SK-N-SH (cell line): Measurements from ENCODE around the gene GALR2. TPM values are rescaled to one million over a fixed set of nuclear protein-coding genes. Genes with fewer than 3 reads are reported as not detected.

ENCODE experiments used
- CTCF ChIA-PET: fragments of 300-600, 350-600 bp; formaldehyde crosslinking; extraction: SDS; loops from one replicate; lab custom pipeline; 2021; lab: Yijun Ruan, JAX
- POLR2A ChIA-PET: fragments of 350-600 bp; sonication (Branson Sonifier 250); formaldehyde crosslinking; extraction: SDS; loops from one replicate; lab custom pipeline; 2020; ENCODE audit warnings: antibody characterized with exemption, inconsistent platforms; lab: Yijun Ruan, JAX
- DNase-seq: peaks from one replicate; pipeline ENCODE4 v3.0.0; 2012
- H2AFZ ChIP-seq: fragments of 200-600 bp; sonication (generic); 2 replicates; pipeline ENCODE4 v1.8.1; 2016; ENCODE audit warnings: antibody characterized with exemption, mild to moderate bottlenecking, low read depth
- H3F3A ChIP-seq: fragments of 200-600 bp; sonication (generic); replicated peaks from 2 replicates; pipeline ENCODE3; 2016; ENCODE audit warnings: antibody characterized with exemption, mild to moderate bottlenecking; ENCODE audit not compliant: insufficient read depth
- H3K27ac ChIP-seq, 2 experiments: fragments of 200-500 bp in 1 of 2; fragments of 200-600 bp in 1 of 2; sonication (Bioruptor generic) in 1 of 2; sonication (generic), shearing (Covaris generic) in 1 of 2; 2 replicates each; pipeline versions ENCODE4 v1.5.1 to v1.6.1; 2014 to 2016; ENCODE audit warnings: low read depth in 2 of 2, inconsistent platforms in 1 of 2, low read length in 1 of 2, mild to moderate bottlenecking in 1 of 2, mixed read lengths in 1 of 2
- H3K27me3 ChIP-seq: fragments of 200-600 bp; sonication (generic), shearing (Covaris generic); 2 replicates; pipeline ENCODE4 v1.6.1; 2016; ENCODE audit warnings: mixed run types; ENCODE audit not compliant: insufficient read depth
- H3K36me3 ChIP-seq, 2 experiments: fragments of 200-500 bp in 1 of 2; fragments of 200-600 bp in 1 of 2; sonication (Bioruptor generic) in 1 of 2; sonication (generic) in 1 of 2; replicated peaks in 1 of 2; 2 replicates each; pipeline versions ENCODE3 to v1.5.1; 2014 to 2016; ENCODE audit warnings: low read length in 1 of 2, mild to moderate bottlenecking in 1 of 2; ENCODE audit not compliant: insufficient read depth in 2 of 2, control insufficient read depth in 1 of 2
- H3K4me1 ChIP-seq, 2 experiments: fragments of 200-500 bp in 1 of 2; fragments of 200-600 bp in 1 of 2; sonication (Bioruptor generic) in 1 of 2; sonication (generic), shearing (Covaris generic) in 1 of 2; 2 replicates each; pipeline versions ENCODE4 v1.5.1 to v1.6.1; 2014 to 2016; ENCODE audit warnings: low read depth in 1 of 2, low read length in 1 of 2, mixed run types in 1 of 2; ENCODE audit not compliant: insufficient read depth in 2 of 2, control insufficient read depth in 1 of 2
- H3K4me2 ChIP-seq: fragments of 200-600 bp; sonication (generic), shearing (Covaris generic); 2 replicates; pipeline ENCODE4 v1.6.1; 2017; ENCODE audit warnings: mixed run types
- H3K4me3 ChIP-seq, 2 experiments: fragments of 200-500 bp in 1 of 2; fragments of 200-600 bp in 1 of 2; sonication (Bioruptor generic) in 1 of 2; sonication (generic), shearing (Covaris generic) in 1 of 2; 2 replicates each; pipeline versions ENCODE4 v1.5.1 to v1.8.1; 2014 to 2016; ENCODE audit warnings: low read depth in 2 of 2, inconsistent platforms in 1 of 2, low read length in 1 of 2, mild to moderate bottlenecking in 1 of 2, mixed read lengths in 1 of 2, moderate library complexity in 1 of 2
- H3K79me2 ChIP-seq: fragments of 200-600 bp; sonication (generic); 2 replicates; pipeline ENCODE4 v1.8.1; 2017; ENCODE audit warnings: mild to moderate bottlenecking; ENCODE audit not compliant: insufficient read depth
- H3K9ac ChIP-seq: fragments of 200-600 bp; sonication (generic); 2 replicates; pipeline ENCODE4 v1.6.1; 2017; ENCODE audit warnings: mixed run types
- H3K9me2 ChIP-seq: fragments of 200-600 bp; sonication (generic); 2 replicates; pipeline ENCODE4 v1.6.1; 2017; ENCODE audit warnings: mixed run types
- H3K9me3 ChIP-seq: fragments of 200-600 bp; sonication (generic); 2 replicates; pipeline ENCODE4 v1.6.1; 2017; ENCODE audit warnings: mixed run types, mild to moderate bottlenecking, moderate library complexity
- H4K20me1 ChIP-seq: fragments of 200-600 bp; sonication (generic); 2 replicates; pipeline ENCODE4 v1.6.1; 2017; ENCODE audit warnings: mild to moderate bottlenecking, mixed run types; ENCODE audit not compliant: insufficient read depth
- EP300 ChIP-seq, 2 experiments: IDR thresholded peaks; 2 replicates each; pipeline versions ENCODE4 v1.4.0 to v1.6.1; 2012; ENCODE audit warnings: borderline replicate concordance in 1 of 2, low read depth in 1 of 2, low read length in 1 of 2
- FOXJ3 ChIP-seq: sonication (generic); formaldehyde crosslinking; IDR thresholded peaks from 2 replicates; pipeline ENCODE4 v1.5.1; 2020; ENCODE audit warnings: mild to moderate bottlenecking, missing genetic modification reagents
- GABPA ChIP-seq: IDR thresholded peaks from 2 replicates; pipeline ENCODE4 v1.4.0; 2012; ENCODE audit warnings: low read depth, mild to moderate bottlenecking
- GATA2 ChIP-seq: sonication (generic); formaldehyde crosslinking; IDR thresholded peaks from 2 replicates; pipeline ENCODE4 v1.5.0; 2020; ENCODE audit warnings: mild to moderate bottlenecking, missing genetic modification reagents
- JUND ChIP-seq: IDR thresholded peaks from 2 replicates; pipeline ENCODE4 v1.4.0; 2012
- NRF1 ChIP-seq: IDR thresholded peaks from 2 replicates; pipeline ENCODE4 v1.6.1; 2012; ENCODE audit warnings: low read depth, mild to moderate bottlenecking, low read length
- RAD21 ChIP-seq: IDR thresholded peaks from 2 replicates; pipeline ENCODE4 v1.6.1; 2012; ENCODE audit warnings: mild to moderate bottlenecking, low read length
- SMC3 ChIP-seq: IDR thresholded peaks from 2 replicates; pipeline ENCODE4 v1.6.1; 2012; ENCODE audit warnings: low read depth, low read length, improper control_type of control experiment
- TAF1 ChIP-seq: IDR thresholded peaks from 2 replicates; pipeline ENCODE4 v1.6.1; 2012; ENCODE audit warnings: low read depth, mild to moderate bottlenecking, low read length, moderate library complexity, borderline replicate concordance
- TCF12 ChIP-seq: IDR thresholded peaks from 2 replicates; pipeline ENCODE4 v1.4.0; 2012
- TEAD4 ChIP-seq: IDR thresholded peaks from 2 replicates; pipeline ENCODE4 v1.4.0; 2012; ENCODE audit warnings: mild to moderate bottlenecking, borderline replicate concordance; ENCODE audit not compliant: insufficient read depth
- USF1 ChIP-seq: IDR thresholded peaks from 2 replicates; pipeline ENCODE4 v1.4.0; 2012; ENCODE audit warnings: low read depth, borderline replicate concordance
- WGBS: methylation state at CpG from one replicate; pipeline ENCODE4 v1.1.6; 2017; ENCODE audit warnings: low lambda C conversion rate; 5-methylcytosine and 5-hydroxymethylcytosine counted together
- polyA plus RNA-seq, 3 experiments: library from polyadenylated mRNA; depleted of rRNA; stranded (reverse); fragments of >200 nt; gene quantifications; 2 replicates each; pipeline ENCODE4 v1.2.3, GENCODE V29; 2012
- TF ChIP-seq, protein P1 (sequence below): IDR thresholded peaks from 2 replicates; pipeline ENCODE4 v1.6.1; 2012; ENCODE audit warnings: mild to moderate bottlenecking, low read depth, low read length, moderate library complexity
- TF ChIP-seq, protein P2 (sequence below): fragments of 200-600 bp; sonication (generic); IDR thresholded peaks from 2 replicates; pipeline ENCODE4 v1.6.1; 2017; ENCODE audit warnings: antibody characterized with exemption, mild to moderate bottlenecking, moderate library complexity

GALR2 gene
- polyA plus RNA-seq, 1 of the 3 experiments (the other 2 are of a cell fraction), result 0.05 TPM

DNA sequence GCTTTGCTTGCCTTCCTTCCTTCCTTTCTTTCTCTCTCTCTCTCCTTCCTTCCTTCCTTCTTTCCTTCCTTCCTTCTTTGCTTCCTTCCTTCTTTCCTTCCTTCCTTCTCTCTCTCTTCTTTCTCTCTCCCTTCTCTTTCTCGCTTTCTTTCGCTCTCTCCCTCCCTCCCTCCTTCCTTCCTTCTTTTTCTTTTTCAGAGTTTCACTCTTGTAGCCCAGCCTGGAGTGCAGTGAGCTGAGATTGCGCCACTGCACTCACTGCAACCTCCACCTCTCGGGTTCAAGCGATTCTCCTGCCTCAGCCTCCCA, 48.6 kb downstream of the GALR2 start:
- H3K9ac ChIP-seq, result no peak overlapping the region
- no peak for DNase-seq
- no peaks in the 10 kb centered on the region for H4K20me1 ChIP-seq
- no peak overlapping the region for H3K27ac ChIP-seq
- no peaks in the 10 kb centered on the region; a peak in 1 of 4 replicates for H3K4me1 ChIP-seq
- no peak for TF ChIP-seq TCF12
- TF ChIP-seq FOXJ3, result no peak
- TF ChIP-seq RAD21, result no peak
- TF ChIP-seq, all 33 proteins: peak for 0
- Histone ChIP-seq H3K9me2 (no peaks in the 10 kb centered on the region), H3K79me2 (no peaks in the 10 kb centered on the region), H3K4me2 (no peak overlapping the region), H3K27me3 (no peaks in the 10 kb centered on the region), H3K36me3 (no peaks in the 10 kb centered on the region), H3K9me3 (no peaks in the 10 kb centered on the region), H3K4me3 (no peak overlapping the region), H2AFZ (no peak overlapping the region), H3F3A (no peaks in the 10 kb centered on the region)
- CTCF ChIA-PET, result interaction anchor here (0.6 to 18.8 kb wide), 14 partner anchors 9 to 218 kb away, joined by 3 to 332 read pairs (median 4); partner anchors contain the start of genes FOXJ1 and MRPL38
- 82% methylated on average over 5 of the region's 5 CpGs for WGBS
- POLR2A ChIA-PET, result no interaction called here

DNA sequence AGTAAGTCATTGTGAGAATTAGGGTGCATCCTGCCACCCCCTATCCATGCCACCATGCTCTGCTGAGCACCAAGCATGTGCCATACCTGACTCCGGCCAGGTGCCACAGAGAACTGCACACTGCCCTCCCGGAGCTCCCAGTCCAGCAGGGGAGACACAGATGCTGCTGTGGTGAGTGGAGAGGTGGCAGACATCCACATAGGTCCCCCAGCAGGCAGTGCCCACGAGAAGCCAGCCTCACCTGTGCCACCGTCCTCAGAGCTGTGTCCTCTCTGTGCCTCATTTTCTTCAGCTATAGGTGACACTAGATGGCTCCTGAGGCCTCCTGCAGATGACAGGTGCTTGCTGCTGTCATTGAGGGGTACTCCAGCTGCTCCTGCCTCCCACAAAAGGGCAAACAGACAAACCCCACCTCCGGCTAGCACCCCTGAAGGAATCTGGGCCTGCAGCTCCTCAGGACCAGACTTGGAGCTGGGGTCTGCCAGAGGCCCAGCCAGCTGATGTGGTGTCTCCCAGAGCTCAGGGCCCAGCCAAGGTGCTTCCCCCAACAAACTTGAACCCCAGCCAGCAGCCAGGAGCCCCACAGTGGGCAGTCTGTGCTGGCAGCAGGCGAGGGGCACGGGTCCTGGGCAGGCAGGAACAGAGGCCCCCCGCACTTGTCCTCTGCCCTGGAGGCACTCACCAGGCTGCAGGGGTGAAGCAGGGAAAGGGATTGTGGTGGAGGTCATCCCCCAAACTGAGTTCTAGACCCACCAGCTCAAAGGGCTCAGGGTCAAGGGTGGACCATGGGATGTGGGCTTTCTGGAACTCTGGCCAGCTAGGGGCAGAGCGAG, 49.4 kb downstream of the GALR2 start:
- CTCF ChIA-PET, result interaction anchor here (0.6 to 18.8 kb wide), 17 partner anchors 8 to 274 kb away, joined by 3 to 332 read pairs (median 3); partner anchors contain the start of genes FOXJ1 and MRPL38
- WGBS, result 66% methylated on average over 8 of the region's 9 CpGs

More for the DNA sequence above, 49.4 kb downstream of the GALR2 start:
- no peak overlapping the region for H3K9ac ChIP-seq
- TF ChIP-seq USF1 (no peak), FOXJ3 (no peak), EP300 (IDR thresholded peaks at IDR 0.05; ENCODE audit: borderline replicate concordance in 1 of 2, low read depth in 1 of 2, low read length in 1 of 2) (no peak), TEAD4 (no peak), NRF1 (no peak), JUND (no peak), SMC3 (no peak), GATA2 (CRISPR knock-in tag) (no peak), TAF1 (no peak), GABPA (no peak)
- TF ChIP-seq, protein P1, sequence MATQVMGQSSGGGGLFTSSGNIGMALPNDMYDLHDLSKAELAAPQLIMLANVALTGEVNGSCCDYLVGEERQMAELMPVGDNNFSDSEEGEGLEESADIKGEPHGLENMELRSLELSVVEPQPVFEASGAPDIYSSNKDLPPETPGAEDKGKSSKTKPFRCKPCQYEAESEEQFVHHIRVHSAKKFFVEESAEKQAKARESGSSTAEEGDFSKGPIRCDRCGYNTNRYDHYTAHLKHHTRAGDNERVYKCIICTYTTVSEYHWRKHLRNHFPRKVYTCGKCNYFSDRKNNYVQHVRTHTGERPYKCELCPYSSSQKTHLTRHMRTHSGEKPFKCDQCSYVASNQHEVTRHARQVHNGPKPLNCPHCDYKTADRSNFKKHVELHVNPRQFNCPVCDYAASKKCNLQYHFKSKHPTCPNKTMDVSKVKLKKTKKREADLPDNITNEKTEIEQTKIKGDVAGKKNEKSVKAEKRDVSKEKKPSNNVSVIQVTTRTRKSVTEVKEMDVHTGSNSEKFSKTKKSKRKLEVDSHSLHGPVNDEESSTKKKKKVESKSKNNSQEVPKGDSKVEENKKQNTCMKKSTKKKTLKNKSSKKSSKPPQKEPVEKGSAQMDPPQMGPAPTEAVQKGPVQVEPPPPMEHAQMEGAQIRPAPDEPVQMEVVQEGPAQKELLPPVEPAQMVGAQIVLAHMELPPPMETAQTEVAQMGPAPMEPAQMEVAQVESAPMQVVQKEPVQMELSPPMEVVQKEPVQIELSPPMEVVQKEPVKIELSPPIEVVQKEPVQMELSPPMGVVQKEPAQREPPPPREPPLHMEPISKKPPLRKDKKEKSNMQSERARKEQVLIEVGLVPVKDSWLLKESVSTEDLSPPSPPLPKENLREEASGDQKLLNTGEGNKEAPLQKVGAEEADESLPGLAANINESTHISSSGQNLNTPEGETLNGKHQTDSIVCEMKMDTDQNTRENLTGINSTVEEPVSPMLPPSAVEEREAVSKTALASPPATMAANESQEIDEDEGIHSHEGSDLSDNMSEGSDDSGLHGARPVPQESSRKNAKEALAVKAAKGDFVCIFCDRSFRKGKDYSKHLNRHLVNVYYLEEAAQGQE, result no peak
- TF ChIP-seq, protein P2, sequence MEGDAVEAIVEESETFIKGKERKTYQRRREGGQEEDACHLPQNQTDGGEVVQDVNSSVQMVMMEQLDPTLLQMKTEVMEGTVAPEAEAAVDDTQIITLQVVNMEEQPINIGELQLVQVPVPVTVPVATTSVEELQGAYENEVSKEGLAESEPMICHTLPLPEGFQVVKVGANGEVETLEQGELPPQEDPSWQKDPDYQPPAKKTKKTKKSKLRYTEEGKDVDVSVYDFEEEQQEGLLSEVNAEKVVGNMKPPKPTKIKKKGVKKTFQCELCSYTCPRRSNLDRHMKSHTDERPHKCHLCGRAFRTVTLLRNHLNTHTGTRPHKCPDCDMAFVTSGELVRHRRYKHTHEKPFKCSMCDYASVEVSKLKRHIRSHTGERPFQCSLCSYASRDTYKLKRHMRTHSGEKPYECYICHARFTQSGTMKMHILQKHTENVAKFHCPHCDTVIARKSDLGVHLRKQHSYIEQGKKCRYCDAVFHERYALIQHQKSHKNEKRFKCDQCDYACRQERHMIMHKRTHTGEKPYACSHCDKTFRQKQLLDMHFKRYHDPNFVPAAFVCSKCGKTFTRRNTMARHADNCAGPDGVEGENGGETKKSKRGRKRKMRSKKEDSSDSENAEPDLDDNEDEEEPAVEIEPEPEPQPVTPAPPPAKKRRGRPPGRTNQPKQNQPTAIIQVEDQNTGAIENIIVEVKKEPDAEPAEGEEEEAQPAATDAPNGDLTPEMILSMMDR, result no peak
- no peaks in the 10 kb centered on the region for H4K20me1 ChIP-seq
- no peaks in the 10 kb centered on the region; a peak in 1 of 4 replicates for H3K4me1 ChIP-seq
- peak; percentile 24 for DNase-seq
- H3K36me3 ChIP-seq, result no peaks in the 10 kb centered on the region
- H3K27ac ChIP-seq, result no peak overlapping the region
- no peak overlapping the region for H3K4me3 ChIP-seq
- H2AFZ ChIP-seq, result no peak overlapping the region
- no peaks in the 10 kb centered on the region for H3K9me2 ChIP-seq
- no peak overlapping the region for H3K4me2 ChIP-seq
- H3K27me3 ChIP-seq, result no peaks in the 10 kb centered on the region
- no peaks in the 10 kb centered on the region for H3K79me2 ChIP-seq
- H3F3A ChIP-seq, result no peaks in the 10 kb centered on the region
- no peaks in the 10 kb centered on the region for H3K9me3 ChIP-seq
- POLR2A ChIA-PET, result no interaction called here
